Gastrocnemius medialis (tissue), 4 donors: ENCODE measurements around the gene AGAP1.

Experiments
- POLR2A ChIP-seq, 2 donors: fragments of 450-650 bp; IDR thresholded peaks; one replicate each; pipeline ENCODE4 v1.6.1; 2017; ENCODE audit warnings: antibody characterized with exemption in 2 of 2, mild to moderate bottlenecking in 2 of 2, moderate library complexity in 2 of 2
- TF ChIP-seq, protein P1 (sequence below), 5 experiments: fragments of 450-650 bp in 3 of 5; fragments of 200-600 bp in 2 of 5; sonication (generic) in 2 of 5; IDR thresholded peaks in 4 of 5; conservative IDR thresholded peaks in 1 of 5; 1 replicate in 4 of 5; 2 replicates in 1 of 5; pipeline ENCODE4 v1.5.1; 2016 to 2019; ENCODE audit warnings: antibody characterized with exemption in 5 of 5, mild to moderate bottlenecking in 3 of 5, moderate library complexity in 3 of 5

DNA sequence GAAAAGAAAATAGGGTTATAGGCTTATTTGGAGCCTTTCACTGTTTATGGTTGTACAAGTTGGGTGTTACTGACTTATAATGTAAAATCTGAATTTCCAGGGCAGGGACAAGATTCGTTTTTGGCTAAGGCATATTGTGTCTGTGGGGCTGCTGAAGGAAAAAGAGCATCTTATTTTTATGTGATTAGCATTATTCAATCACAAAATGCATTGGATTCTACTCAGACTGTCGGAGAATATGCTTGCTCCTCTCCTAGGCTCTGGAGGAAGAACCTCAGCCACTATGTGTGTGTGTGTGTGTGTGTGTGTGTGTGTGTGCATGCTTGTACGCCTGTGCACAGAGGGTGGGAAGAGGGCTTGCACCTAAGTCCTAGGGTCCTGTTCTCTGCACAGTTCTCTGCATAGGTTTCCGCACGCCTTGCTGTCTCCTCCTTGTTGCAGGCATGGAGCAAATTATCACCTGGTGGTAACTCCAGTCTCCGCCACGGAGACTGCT lies 44.3 kb downstream of the AGAP1 start:
- TF ChIP-seq, protein P1, sequence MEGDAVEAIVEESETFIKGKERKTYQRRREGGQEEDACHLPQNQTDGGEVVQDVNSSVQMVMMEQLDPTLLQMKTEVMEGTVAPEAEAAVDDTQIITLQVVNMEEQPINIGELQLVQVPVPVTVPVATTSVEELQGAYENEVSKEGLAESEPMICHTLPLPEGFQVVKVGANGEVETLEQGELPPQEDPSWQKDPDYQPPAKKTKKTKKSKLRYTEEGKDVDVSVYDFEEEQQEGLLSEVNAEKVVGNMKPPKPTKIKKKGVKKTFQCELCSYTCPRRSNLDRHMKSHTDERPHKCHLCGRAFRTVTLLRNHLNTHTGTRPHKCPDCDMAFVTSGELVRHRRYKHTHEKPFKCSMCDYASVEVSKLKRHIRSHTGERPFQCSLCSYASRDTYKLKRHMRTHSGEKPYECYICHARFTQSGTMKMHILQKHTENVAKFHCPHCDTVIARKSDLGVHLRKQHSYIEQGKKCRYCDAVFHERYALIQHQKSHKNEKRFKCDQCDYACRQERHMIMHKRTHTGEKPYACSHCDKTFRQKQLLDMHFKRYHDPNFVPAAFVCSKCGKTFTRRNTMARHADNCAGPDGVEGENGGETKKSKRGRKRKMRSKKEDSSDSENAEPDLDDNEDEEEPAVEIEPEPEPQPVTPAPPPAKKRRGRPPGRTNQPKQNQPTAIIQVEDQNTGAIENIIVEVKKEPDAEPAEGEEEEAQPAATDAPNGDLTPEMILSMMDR (IDR thresholded peaks at IDR 0.05 in 4 of 5, conservative IDR thresholded peaks at IDR 0.05 in 1 of 5) = no peak
- TF ChIP-seq POLR2A (IDR thresholded peaks at IDR 0.05) = no peak
